ENCODE measurements around the gene PPP3R1. TPM values are rescaled to one million over a fixed set of nuclear protein-coding genes. Genes with fewer than 3 reads are reported as not detected.

Gene PPP3R1
- total and polyA plus RNA-seq, 10 donors: 13.7 to 78.2 (median 57.9) TPM

- intact Hi-C loops (cut with DNase I; ENCODE audit: low total_unique reads): no loop called here
- H3K9me3 ChIP-seq: no peaks in the 10 kb centered on the region
- H3K27me3 ChIP-seq (replicated peaks in 1 of 7): no peaks in the 10 kb centered on the region
- 90 to 97% (median 93%) methylated on average over 4 of the region's 4 CpGs for WGBS, 5 donors
- peaks cover 3 to 21% (median 13%) of the 10 kb centered on the region in 6 donors for H3K4me1 ChIP-seq
- peaks cover 0 to 84% (median 22%) of the 10 kb centered on the region in 6 donors for H3K36me3 ChIP-seq
- no peak for DNase-seq
- TF ChIP-seq POLR2AphosphoS5 (IDR thresholded peaks at IDR 0.05) (no peak), POLR2A (IDR thresholded peaks at IDR 0.05) (no peak), CTCF (IDR thresholded peaks at IDR 0.05 in 8 of 11, conservative IDR thresholded peaks at IDR 0.05 in 3 of 11) (no peak)
- no peak overlapping the region for H3K27ac ChIP-seq
- H3K4me3 ChIP-seq: no peak overlapping the region
Observed at GRCh38 chr2:68169308-68169707, 83.0 kb downstream of the PPP3R1 start.

DNA sequence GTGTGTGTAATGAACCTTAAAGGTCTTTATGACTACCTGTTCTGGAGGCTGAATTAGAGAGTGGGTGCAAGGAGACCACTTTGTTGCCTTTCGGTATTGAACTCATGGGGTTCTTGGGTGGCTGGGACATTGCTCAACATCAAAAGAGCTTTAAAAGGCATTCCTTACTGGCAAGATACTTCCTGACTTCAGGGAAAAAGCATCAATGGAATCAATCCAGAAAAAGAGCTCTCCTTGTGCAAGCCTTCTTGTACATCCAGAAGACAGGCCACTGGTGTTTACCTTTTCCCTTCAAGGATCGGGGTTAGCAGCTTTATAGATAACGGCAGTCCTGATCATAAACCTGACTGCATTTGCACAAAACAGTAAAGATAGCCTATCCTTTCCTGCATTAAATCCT lies 85.1 kb downstream of the PPP3R1 start:
- no peak for DNase-seq
- Histone ChIP-seq H3K27ac (no peak overlapping the region), H3K27me3 (replicated peaks in 1 of 7) (no peaks in the 10 kb centered on the region), H3K4me1 (peaks cover 0 to 4% (median 0%) of the 10 kb centered on the region in 6 donors), H3K9me3 (no peaks in the 10 kb centered on the region), H3K4me3 (no peak overlapping the region), H3K36me3 (peaks cover 0 to 89% (median 41%) of the 10 kb centered on the region in 6 donors)
- 71 to 97% (median 91%) methylated on average over 3 of the region's 3 CpGs for WGBS, 5 donors
- no peak for TF ChIP-seq CTCF (IDR thresholded peaks at IDR 0.05 in 8 of 11, conservative IDR thresholded peaks at IDR 0.05 in 3 of 11)
- TF ChIP-seq POLR2A (IDR thresholded peaks at IDR 0.05): no peak
- no peak for TF ChIP-seq POLR2AphosphoS5 (IDR thresholded peaks at IDR 0.05)
- intact Hi-C loops (cut with DNase I; ENCODE audit: low total_unique reads): no loop called here

DNA sequence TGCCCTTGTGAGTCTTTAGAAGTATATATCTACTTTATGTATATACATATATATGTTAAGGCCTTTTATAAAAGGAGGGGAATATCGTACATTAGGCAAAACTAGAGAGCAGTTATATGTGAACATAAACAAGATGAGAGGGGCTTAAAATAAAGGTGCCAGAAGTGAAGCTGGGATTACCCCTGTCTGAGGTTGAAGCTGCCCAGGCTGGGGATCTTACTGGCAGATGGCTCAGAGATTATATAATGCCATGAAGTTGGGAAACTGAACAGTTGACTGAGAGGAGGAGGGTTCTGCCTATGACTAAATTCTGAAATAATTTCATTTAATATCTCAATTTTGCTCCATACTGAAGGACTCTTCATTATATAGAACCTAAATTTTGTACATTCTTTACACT lies 88.7 kb downstream of the PPP3R1 start:
- Histone ChIP-seq H3K4me1 (peaks cover 10 to 17% (median 11%) of the 10 kb centered on the region in 6 donors), H3K27me3 (replicated peaks in 1 of 7) (no peaks in the 10 kb centered on the region), H3K36me3 (peaks cover 0 to 83% (median 56%) of the 10 kb centered on the region in 6 donors), H3K4me3 (no peak overlapping the region), H3K27ac (no peak overlapping the region), H3K9me3 (no peaks in the 10 kb centered on the region)
- TF ChIP-seq POLR2A (IDR thresholded peaks at IDR 0.05) (no peak), CTCF (IDR thresholded peaks at IDR 0.05 in 8 of 11, conservative IDR thresholded peaks at IDR 0.05 in 3 of 11) (no peak), POLR2AphosphoS5 (IDR thresholded peaks at IDR 0.05) (no peak)
- DNase-seq: no peak
- intact Hi-C loops (cut with DNase I; ENCODE audit: low total_unique reads): no loop called here
- WGBS, 5 donors: 85 to 100% (median 98%) methylated on average over 1 of the region's 1 CpG

- DNase-seq: no peak
- H3K9me3 ChIP-seq: no peaks in the 10 kb centered on the region
- peak overlapping the region; percentile 75 to 99 (median 97) for H3K4me3 ChIP-seq
- TF ChIP-seq CTCF (IDR thresholded peaks at IDR 0.05 in 8 of 11, conservative IDR thresholded peaks at IDR 0.05 in 3 of 11) (no peak), POLR2A (IDR thresholded peaks at IDR 0.05) (no peak), POLR2AphosphoS5 (IDR thresholded peaks at IDR 0.05) (no peak)
- 0 to 1% (median 0%) methylated on average over 7 of the region's 7 CpGs for WGBS, 5 donors
- H3K4me1 ChIP-seq: peaks cover 26 to 57% (median 45%) of the 10 kb centered on the region in 6 donors
- H3K36me3 ChIP-seq: peaks cover 0 to 39% (median 27%) of the 10 kb centered on the region in 6 donors
- intact Hi-C loops (cut with DNase I; ENCODE audit: low total_unique reads): no loop called here
- peak overlapping the region; percentile 89 to 98 (median 94) for H3K27ac ChIP-seq
- H3K27me3 ChIP-seq (replicated peaks in 1 of 7): no peaks in the 10 kb centered on the region
Observed at GRCh38 chr2:68158134-68158447, 94.2 kb downstream of the PPP3R1 start.

Measured in spleen (tissue), 11 donors.